ENCODE results near the gene HELB.

HELB gene

DNA sequence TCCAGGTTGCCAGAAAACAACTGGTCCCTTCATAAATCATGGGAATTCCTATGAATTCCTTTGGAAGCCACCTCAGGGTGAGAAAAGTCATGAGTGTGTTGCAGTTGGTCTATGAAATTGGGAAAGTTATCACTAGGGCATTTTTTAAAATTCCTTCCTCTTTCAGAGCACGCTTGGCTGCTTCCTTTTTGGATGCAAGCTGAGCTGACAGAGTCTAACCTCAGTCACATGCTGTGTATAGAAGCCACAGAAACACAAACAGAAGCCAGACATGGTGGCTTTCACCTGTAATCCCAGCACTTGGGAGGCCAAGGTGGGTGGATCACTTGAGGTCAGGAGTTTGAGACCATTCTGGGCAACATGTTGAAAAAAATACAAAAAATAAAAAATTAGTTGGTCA, 21.7 kb upstream of the HELB start (continued):
- TF ChIP-seq ZBTB26 (tag by site-specific recombination; optimal IDR thresholded peaks at IDR 0.05) (no peak), ZNF837 (tag by site-specific recombination; IDR thresholded peaks at IDR 0.05) (no peak), ZNF514 (tag by site-specific recombination; IDR thresholded peaks at IDR 0.05) (no peak), ZNF18 (tag by site-specific recombination; IDR thresholded peaks at IDR 0.05) (no peak)

- Histone ChIP-seq H3K36me3 (ENCODE audit: control insufficient read depth in 2 of 2, insufficient read depth in 1 of 2, low read length in 2 of 2) (no peaks in the 10 kb centered on the region), H3K9me3 (ENCODE audit: control insufficient read depth, insufficient read depth, low read depth, low read length) (no peaks in the 10 kb centered on the region), H3K4me1 (ENCODE audit: control insufficient read depth, insufficient read depth, low read length) (no peaks in the 10 kb centered on the region), H3K27ac (ENCODE audit: extremely low read depth, low read depth, low read length) (no peak overlapping the region), H3K4me3 (ENCODE audit: low read depth, low read length) (no peak overlapping the region)
- POLR2A ChIA-PET = no interaction called here
- CTCF ChIA-PET = interaction anchor here (1.0 to 3.4 kb wide), 2 partner anchors 12 to 60 kb away, joined by 4 to 20 read pairs; no protein-coding TSS in a partner anchor
- TF ChIP-seq ZNF404 (tag by site-specific recombination; IDR thresholded peaks at IDR 0.05) (no peak), ZNF280D (tag by site-specific recombination; IDR thresholded peaks at IDR 0.05) (no peak)
Observed at GRCh38 chr12:66282244-66282643, 20.0 kb upstream of the HELB start.

DNA sequence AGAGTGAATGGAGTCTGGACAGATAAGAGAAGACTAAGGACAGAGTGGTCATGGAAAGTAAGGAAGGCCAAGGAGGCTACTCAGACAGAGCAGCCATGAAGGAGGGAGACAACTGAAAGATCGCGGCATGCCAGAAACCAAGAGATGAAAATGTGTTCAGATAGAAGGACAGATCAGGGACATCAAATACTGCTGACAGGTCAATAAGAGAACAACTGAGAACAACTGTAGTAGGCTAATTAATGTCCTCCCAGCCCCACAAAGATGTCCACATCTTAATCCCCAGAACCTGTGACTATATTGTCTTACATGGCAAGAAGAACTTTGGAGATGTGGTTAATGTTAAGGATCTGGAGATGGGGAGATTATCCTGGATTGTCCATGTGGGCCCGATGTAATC, 15.0 kb upstream of the HELB start:
- ChIA-PET CTCF (no interaction called here), POLR2A (no interaction called here)
- H3K27ac ChIP-seq (ENCODE audit: extremely low read depth, low read depth, low read length) = no peak overlapping the region
- no peaks in the 10 kb centered on the region for H3K4me1 ChIP-seq (ENCODE audit: control insufficient read depth, insufficient read depth, low read length)
- no peak overlapping the region for H3K4me3 ChIP-seq (ENCODE audit: low read depth, low read length)
- H3K36me3 ChIP-seq (ENCODE audit: control insufficient read depth in 2 of 2, insufficient read depth in 1 of 2, low read length in 2 of 2) = no peaks in the 10 kb centered on the region
- no peaks in the 10 kb centered on the region for H3K9me3 ChIP-seq (ENCODE audit: control insufficient read depth, insufficient read depth, low read depth, low read length)
- TF ChIP-seq SP7 (tag by site-specific recombination; IDR thresholded peaks at IDR 0.05) = no peak
- TF ChIP-seq HOXA7 (CRISPR knock-in tag; IDR thresholded peaks at IDR 0.05; ENCODE audit: borderline replicate concordance) = no peak
- no peak for TF ChIP-seq ZNF561 (tag by site-specific recombination; IDR thresholded peaks at IDR 0.05; ENCODE audit: borderline replicate concordance)
- TF ChIP-seq ZNF335 (tag by site-specific recombination; conservative IDR thresholded peaks at IDR 0.05) = no peak
- TF ChIP-seq ZNF621 (tag by site-specific recombination; IDR thresholded peaks at IDR 0.05) = no peak
- TF ChIP-seq ZNF596 (tag by site-specific recombination; IDR thresholded peaks at IDR 0.05) = no peak
- no peak for TF ChIP-seq ZNF473 (tag by site-specific recombination; IDR thresholded peaks at IDR 0.05)
- no peak for TF ChIP-seq ZNF660 (tag by site-specific recombination; IDR thresholded peaks at IDR 0.05)
- TF ChIP-seq ZXDB (tag by site-specific recombination; IDR thresholded peaks at IDR 0.05) = no peak
- TF ChIP-seq ZNF280D (tag by site-specific recombination; IDR thresholded peaks at IDR 0.05) = no peak
- TF ChIP-seq SCRT1 (tag by site-specific recombination; IDR thresholded peaks at IDR 0.05; ENCODE audit: borderline replicate concordance) = no peak
- TF ChIP-seq ZNF112 (tag by site-specific recombination; IDR thresholded peaks at IDR 0.05) = no peak
- TF ChIP-seq, protein P1, sequence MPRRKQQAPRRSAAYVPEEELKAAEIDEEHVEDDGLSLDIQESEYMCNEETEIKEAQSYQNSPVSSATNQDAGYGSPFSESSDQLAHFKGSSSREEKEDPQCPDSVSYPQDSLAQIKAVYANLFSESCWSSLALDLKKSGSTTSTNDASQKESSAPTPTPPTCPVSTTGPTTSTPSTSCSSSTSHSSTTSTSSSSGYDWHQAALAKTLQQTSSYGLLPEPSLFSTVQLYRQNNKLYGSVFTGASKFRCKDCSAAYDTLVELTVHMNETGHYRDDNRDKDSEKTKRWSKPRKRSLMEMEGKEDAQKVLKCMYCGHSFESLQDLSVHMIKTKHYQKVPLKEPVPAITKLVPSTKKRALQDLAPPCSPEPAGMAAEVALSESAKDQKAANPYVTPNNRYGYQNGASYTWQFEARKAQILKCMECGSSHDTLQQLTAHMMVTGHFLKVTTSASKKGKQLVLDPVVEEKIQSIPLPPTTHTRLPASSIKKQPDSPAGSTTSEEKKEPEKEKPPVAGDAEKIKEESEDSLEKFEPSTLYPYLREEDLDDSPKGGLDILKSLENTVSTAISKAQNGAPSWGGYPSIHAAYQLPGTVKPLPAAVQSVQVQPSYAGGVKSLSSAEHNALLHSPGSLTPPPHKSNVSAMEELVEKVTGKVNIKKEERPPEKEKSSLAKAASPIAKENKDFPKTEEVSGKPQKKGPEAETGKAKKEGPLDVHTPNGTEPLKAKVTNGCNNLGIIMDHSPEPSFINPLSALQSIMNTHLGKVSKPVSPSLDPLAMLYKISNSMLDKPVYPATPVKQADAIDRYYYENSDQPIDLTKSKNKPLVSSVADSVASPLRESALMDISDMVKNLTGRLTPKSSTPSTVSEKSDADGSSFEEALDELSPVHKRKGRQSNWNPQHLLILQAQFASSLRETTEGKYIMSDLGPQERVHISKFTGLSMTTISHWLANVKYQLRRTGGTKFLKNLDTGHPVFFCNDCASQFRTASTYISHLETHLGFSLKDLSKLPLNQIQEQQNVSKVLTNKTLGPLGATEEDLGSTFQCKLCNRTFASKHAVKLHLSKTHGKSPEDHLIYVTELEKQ (tag by site-specific recombination; IDR thresholded peaks at IDR 0.05; ENCODE audit: borderline replicate concordance) = no peak
- no peak for TF ChIP-seq KLF9 (tag by site-specific recombination; IDR thresholded peaks at IDR 0.05; ENCODE audit: low read depth)
- no peak for TF ChIP-seq ZNF37A (tag by site-specific recombination; IDR thresholded peaks at IDR 0.05)
- TF ChIP-seq TCF7L2 (IDR thresholded peaks at IDR 0.05; ENCODE audit: borderline replicate concordance, low read depth, low read length) = no peak
- no peak for TF ChIP-seq ZNF366 (tag by site-specific recombination; conservative IDR thresholded peaks at IDR 0.05)
